Omental fat pad (tissue), 4 donors: ENCODE results near the gene PLOD2. TPM values are rescaled to one million over a fixed set of nuclear protein-coding genes. Genes with fewer than 3 reads are reported as not detected.
A peak's percentile ranks its signal among the peaks of the same experiment; 100 is the strongest.

Experiments used
- ATAC-seq: fragments of 150-250 bp; one replicate; pipeline ENCODE4 v1.9.1; 2016; ENCODE audit warnings: mild to moderate bottlenecking, moderate library complexity; ENCODE audit not compliant: low FRiP score
- DNase-seq: peaks from one replicate; pipeline ENCODE4 v3.0.0-alpha.2; 2019; ENCODE audit warnings: low spot score
- CTCF ChIP-seq, 3 donors: fragments of 450-650 bp; IDR thresholded peaks; one replicate each; pipeline ENCODE4 v1.5.1; 2016 to 2017; ENCODE audit warnings: antibody characterized with exemption in 3 of 3, mild to moderate bottlenecking in 3 of 3, moderate library complexity in 2 of 3
- total RNA-seq, 4 donors: library from RNA; depleted of rRNA; stranded (reverse); fragments of >200 nt; gene quantifications; one replicate each; pipeline ENCODE4 v1.1.0, GENCODE V29; 2016

Gene PLOD2
- total RNA-seq, 4 donors from 2014 or later = 35.3 to 180 (median 107) TPM

- no peak for TF ChIP-seq CTCF (IDR thresholded peaks at IDR 0.05)
- no peak for DNase-seq
- ATAC-seq = no peak
Observed at GRCh38 chr3:146104068-146104467, 56.9 kb downstream of the PLOD2 start.

- ATAC-seq = no peak
- DNase-seq = no peak
- TF ChIP-seq CTCF (IDR thresholded peaks at IDR 0.05) = no peak
Observed at GRCh38 chr3:146102885-146103284, 58.1 kb downstream of the PLOD2 start.

GRCh38 chr3:146101538-146101937 lies 59.4 kb downstream of the PLOD2 start:
- no peak for ATAC-seq
- no peak for TF ChIP-seq CTCF (IDR thresholded peaks at IDR 0.05)
- no peak for DNase-seq

- ATAC-seq = no peak
- DNase-seq = no peak
- no peak for TF ChIP-seq CTCF (IDR thresholded peaks at IDR 0.05)
Observed at GRCh38 chr3:146100825-146101444, 60.0 kb downstream of the PLOD2 start.

DNA sequence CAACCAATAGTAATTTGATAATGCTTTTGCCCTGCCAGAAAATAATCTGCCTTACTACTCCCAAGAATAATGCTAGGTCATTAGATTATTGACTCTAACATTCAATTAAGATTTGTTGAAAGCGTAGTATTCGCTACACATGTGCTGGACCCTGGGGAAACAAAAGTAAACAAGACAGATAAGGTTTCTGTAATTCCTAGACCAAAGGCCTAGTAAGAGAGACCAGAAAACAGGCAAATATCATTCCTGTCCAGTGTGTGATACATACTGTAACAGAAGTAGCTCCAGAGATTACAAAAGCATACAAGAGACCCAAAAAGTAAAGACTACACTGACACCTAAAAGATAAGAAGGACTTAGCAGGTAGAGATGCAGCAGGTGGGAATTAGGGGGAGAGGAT lies 60.8 kb downstream of the PLOD2 start:
- no peak for TF ChIP-seq CTCF (IDR thresholded peaks at IDR 0.05)
- no peak for ATAC-seq
- DNase-seq = no peak

DNA sequence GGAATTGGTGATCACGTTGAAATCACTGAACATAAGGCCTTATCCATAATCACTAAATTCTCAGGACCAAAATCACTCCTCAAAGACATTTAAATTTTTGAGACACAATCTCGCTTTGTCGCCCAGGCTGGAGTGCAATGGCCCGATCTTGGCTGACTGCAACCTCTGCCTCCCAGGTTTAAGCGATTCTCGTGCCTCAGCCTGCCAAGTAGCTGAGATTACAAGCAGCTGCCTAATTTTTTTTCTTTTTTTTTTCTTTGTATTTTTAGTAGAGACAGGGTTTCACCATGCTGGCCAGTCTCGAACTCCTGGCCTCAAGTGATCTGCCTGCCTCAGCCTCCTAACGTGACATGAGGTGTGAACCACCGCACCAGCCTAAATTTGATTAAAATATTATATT lies 61.7 kb downstream of the PLOD2 start:
- ATAC-seq (no peak), DNase-seq (no peak)
- TF ChIP-seq CTCF (IDR thresholded peaks at IDR 0.05) = no peak

DNA sequence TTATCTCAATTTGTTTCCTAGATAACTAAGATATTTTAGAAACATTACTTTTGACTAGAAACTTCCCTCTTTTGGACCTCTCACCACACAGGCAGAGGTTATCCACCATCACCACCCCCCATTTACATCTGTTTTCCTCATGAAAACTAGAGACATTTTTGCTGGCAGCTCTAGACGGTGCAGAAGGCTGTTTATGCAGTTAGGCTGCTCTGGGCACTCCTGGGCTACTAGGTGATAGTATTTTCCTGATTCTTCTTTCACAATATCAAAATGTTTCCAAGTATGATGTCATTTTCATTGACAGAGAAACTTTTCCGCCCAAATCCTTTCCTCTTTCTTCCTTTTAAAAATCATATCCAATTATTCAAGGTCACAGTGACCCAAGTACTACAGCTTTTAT lies 67.1 kb downstream of the PLOD2 start:
- no peak for DNase-seq
- TF ChIP-seq CTCF (IDR thresholded peaks at IDR 0.05) = no peak
- ATAC-seq = peak; percentile 51
